Midbrain (tissue), 1 donor: ENCODE measurements around the gene TTI1.
A peak's percentile ranks its signal among the peaks of the same experiment; 100 is the strongest.
"Not testable (repeated sequence)": the region's sequence is repeated elsewhere in the genome, so short reads cannot be mapped to it uniquely, and the experiment has no call there.

ENCODE experiments used
- DNase-seq: peaks from one replicate; lab custom pipeline; 2025; lab: John Stamatoyannopoulos, UW

TTI1 gene

GRCh38 chr20:38009416-38009815, 23.8 kb downstream of the TTI1 start:
- not testable (repeated sequence) for DNase-seq

- DNase-seq, result no peak
These were observed 24.9 kb downstream of the TTI1 start for GRCh38 chr20:38008233-38008944.

GRCh38 chr20:38007526-38007925, 25.7 kb downstream of the TTI1 start:
- DNase-seq, result no peak

DNA sequence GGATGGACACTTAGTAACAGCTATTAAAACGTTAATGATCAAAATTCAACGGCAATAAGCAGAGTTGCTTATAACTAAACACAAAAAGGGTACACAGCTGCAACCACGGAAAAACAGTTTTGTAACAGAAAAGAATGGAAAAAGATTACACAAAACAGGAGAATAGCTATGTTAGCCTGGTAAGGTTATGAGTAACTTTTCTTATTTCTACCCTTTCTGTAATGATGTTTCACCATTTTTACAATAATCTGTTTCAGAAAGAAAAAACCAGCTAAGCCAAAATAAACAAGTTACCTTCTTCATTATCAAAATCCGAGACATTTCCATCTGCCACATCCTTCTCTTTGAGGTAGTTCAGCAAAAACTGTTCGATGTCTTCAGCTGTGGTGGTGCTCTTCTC, 27.4 kb downstream of the TTI1 start:
- no peak for DNase-seq

DNA sequence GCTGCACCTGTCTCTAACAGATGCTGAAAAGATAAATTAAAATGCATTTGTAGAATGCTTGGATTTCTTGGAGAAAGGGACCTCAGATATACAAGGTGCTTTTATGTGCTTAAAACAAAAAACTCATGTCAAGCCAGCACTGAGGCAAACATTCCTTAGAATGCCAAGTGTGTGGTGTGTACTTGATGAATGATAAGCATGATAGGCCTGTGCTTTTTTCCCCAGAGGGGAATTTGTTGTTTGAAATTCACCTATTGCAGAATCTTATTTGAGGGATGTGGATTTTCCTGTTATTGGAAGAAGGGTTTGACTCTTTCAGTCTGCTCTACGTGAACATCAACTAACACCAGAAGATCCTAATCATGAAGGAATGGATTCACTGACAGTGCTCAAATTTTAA, 28.8 kb downstream of the TTI1 start:
- DNase-seq, result no peak

GRCh38 chr20:38002422-38002821, 30.8 kb downstream of the TTI1 start:
- no peak for DNase-seq

DNA sequence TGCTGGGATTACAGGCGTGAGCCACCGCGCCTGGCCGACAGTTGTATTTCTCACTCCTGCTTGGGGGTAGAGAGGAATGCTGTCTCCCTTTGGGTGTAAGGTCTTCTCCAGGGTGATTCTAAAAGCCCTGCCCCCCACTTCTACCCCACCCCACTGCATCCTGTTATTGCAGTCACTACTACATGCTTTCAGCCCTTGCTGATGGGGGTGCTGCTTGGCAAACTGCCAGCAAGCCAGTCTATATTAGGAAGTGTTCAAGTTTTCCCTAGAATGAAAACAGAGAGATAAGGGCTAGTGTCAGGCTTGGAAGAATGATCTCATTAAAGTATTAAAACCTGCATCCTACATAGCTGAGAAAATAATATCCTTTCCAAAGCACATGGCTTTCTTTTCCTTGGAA, 31.3 kb downstream of the TTI1 start:
- DNase-seq, result no peak

GRCh38 chr20:38001173-38001875, 31.9 kb downstream of the TTI1 start:
- no peak for DNase-seq

DNA sequence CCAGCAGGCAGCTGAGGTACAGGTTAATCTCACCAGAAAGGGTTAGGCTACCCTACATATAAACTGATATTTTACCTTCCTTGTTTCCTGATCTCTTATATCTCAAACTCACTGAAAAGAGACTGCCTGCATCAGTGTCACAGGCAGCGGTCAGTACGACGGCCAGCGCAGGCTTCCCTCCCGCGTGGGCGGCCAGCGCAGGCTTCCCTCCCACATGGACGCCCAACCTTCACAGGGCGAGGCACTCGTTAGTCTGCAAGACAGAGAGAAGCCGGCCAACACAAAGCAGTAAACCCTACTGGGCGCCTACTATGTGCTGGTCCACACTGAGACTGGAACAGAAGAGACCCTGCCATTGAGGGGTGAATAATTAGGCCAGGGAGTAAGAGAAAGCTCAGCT, 33.0 kb downstream of the TTI1 start:
- DNase-seq, result no peak

DNA sequence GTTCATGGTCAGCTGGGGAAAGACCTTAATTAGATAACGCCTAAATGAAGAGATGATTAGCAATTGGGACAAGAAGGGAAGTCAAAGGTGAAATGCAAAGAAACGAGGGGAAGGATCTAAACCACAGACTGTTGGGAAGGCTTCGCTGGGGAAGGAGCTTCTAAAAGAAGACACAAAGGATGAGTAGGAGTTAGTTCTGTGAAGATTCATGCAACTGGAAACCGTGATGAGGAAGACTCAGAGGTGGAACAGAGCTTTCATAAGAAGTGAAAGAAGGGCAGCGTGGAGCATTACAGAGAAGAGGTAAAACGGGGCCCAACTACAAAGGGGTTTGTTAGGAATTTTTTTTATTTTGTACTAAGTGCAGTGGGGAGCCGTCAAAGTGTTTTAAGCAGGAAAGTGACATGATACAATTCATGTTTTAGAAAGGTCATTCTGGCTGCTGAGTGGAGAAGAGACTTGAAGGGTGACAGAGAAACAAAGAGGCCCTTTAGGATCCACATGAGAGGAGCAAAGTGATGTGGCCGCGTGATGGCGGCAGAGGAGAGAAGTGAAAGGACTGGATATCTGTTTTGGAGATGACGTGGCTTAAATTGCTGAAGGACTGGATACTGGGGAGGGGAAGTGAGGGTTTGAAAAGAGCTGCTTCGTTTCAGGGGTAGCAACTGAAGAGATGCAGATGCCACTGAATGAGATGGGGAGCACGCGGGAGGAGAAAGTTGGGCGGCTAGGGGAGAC, 33.6 kb downstream of the TTI1 start:
- DNase-seq, result peak; percentile 62

DNA sequence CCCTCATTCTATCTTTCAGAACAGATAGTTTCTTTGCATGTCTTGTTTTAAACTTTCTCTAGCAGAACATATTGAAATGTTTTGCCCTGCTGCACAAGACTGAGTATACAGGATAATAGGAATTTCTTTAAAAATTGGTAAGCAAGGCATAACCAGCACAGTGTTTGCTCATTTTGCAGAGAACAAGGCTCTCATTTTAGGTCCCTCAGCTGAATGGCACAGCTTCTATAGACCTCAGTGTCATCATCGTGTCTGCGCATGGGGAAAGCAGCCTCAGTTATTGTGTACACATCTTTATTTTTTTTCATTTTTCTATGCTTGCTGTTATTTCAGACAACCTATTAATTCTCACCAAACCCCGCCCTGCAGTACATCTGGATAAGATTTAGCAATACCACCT, 35.7 kb downstream of the TTI1 start:
- DNase-seq, result no peak

DNA sequence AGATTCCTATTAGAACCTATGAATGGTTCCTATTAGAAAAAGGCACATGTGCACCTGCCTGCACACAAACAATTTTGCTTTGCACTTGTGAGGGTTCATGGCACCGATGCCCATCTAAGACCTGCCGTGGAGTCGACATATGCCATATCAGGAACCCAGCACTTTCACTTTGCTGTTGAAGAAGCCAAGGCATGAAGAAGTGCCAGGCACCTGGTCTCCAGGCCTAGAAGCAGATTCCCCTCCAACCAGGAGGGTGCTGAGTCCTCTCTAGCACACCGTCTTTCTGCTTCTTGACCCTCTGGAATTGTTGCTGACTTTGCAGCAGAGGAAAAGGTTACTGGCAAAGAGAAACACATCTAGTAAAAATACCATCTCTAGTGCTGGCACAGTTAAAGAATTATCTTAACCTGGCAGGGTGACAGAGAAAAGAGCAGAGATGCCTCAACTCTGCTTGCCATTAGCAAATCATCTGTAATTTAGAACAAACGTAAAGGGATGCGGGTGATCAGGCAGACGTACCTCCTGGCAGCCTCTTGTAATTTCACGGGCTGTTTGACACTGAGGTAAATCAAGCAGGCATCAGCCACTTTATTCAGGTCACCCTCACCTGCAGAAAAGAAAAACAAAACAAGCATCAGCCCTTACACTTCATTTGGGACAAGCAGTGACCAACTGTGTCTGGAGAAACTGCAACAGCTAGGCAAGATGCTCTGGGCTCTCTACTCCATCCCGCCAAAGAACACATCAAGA, 37.2 kb downstream of the TTI1 start:
- no peak for DNase-seq

GRCh38 chr20:37994512-37994911, 38.7 kb downstream of the TTI1 start:
- no peak for DNase-seq

DNA sequence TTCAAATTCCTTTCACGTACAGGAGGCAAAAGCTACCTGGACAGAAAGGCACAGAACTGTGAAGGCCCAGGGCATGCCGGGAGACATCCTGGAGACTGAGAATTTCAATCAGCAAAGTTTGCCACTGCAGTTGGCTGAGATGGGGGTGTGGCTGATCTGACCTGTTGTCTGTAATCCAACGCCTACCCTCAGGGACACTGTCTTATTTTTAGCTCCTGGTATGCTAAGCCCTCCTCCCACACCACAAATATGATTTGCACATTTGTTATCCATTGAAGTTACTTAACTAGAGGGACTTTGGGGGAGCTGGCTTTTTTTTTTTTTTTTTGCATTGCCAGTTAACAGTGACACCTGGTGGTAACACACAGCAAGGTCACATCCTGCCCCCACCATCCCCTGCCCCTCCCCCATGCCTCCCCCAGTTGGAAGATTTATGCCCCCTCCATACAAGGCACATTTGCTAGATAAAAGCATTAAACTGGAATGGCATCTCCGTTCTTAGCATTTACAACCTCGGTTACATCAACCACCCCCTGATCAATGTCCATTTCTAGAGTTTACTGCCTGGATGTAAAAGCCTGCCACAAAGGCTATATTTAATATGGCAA, 40.4 kb downstream of the TTI1 start:
- DNase-seq, result no peak

- DNase-seq, result no peak
These were observed 41.3 kb downstream of the TTI1 start for GRCh38 chr20:37991908-37992307.

DNA sequence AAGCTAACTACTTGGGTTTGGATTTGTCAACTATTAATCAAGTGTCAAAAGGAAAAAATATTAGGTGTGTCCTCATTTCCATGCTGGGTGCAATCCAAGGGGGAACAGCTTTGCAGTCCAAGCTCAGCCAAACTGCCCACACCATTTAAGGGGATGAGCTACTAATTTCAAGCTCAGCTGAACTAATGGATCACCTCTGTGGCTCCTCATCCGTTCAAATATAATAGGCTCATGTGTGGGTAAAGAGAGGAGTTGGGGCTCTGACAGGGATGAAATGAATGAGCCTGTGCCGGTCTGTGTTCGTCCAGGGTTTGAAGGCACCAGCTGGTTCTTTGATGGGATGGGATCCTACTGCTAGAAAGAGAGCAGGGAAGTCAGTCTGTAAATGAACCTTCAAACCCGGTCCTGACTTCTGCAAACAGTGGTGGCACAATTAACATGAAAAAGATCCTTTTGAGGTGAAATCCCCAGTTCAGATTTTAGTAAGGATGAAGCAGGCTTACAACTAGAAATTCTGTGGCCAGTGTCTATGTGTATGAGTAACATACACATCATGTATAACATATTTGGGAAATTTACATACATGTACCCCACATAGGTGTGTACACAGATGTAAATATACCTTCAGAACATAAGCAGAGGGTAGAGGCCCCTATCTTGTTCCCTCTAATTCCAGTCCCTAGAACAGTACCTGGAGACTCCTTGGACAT, 41.9 kb downstream of the TTI1 start:
- DNase-seq, result no peak

DNA sequence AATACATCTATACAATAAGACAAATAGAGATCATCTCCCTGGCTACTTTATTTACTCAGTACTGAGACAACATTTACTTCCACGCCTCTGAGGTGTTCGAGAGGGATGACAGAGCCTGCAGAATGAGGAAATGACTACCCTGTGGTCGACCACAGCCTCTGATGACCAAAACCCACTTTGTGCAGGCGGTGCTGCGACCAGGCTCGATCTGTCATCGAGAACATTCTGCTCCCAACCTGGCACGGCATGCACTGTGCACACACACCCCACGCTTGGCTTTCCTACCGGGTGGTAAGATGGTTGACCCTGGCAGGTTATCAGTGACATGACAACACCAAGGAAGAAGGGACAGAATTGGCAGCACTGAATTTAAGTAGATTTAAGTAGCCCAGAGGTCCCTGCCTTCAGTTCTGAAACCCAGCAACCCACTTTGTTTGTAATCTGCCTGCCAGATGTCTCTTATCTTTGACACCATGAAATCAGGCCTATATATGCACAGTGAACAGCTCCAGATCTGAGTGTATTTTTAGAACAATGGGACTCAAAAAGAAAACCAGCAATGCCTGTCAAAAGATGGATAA, 42.6 kb downstream of the TTI1 start:
- DNase-seq, result no peak

DNA sequence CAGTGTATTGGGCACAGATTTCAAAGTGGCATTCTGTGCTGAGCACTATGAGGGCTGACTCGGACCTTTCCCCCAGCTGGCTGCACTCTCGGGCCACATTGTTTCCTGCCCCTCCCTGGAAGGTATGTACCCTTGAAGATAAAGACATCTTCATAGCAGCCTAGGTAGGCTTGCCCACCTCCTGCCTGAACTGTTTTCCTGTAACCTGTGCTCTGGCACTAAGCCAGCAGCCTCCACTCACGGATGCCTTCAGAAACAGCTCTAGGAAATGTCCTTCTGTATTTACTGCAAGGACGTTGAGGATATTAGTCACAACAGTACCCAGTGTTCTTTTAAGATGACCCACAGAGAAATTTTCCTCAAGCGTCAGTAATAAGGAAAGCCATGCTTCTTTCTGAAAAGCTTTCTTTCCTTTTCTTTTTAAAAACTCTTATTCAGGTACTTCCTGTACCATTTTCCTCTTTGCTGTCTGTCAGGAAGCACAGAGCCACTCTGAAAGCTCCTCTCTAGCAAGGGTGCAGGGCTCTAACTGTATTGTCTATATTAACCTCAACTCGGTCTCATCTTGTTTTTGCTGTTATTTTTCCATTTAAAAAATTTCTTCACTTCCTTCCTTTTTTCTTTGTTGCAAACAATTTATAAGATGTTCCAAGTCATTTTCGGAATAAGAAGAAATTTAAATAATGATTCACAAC, 43.5 kb downstream of the TTI1 start:
- DNase-seq, result no peak

DNA sequence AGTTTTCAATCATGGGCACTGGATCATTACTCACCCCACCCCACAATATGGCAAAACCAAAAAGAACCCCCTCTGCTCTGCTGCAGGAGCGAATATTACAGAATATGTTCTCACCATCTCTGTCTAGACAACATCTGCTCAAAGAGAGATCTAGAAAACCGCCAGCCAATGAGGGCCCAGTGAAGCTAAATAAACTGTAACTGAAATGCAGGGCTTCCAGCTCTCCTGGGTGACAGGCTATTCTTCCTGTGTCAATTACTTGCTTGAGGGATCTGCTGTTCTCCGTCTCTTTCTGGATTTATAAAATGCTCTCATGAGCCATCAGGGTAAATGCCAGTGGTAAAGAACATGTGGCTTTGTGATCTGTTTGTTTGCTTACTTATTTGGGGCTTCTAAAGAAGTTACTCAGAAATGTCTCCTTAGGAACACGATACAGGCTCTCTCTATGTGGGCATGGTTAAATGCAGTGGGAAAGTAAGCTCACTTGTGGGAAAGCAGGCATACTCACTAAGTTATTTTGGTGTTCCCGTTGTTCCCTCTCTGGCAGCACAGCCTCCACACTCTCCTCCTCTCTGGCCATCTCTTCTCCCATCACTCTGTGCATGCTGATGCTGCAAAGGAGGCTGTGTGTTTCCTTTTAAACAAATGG, 44.8 kb downstream of the TTI1 start:
- DNase-seq, result no peak
